ENCODE data around the gene CEPT1.

DNA sequence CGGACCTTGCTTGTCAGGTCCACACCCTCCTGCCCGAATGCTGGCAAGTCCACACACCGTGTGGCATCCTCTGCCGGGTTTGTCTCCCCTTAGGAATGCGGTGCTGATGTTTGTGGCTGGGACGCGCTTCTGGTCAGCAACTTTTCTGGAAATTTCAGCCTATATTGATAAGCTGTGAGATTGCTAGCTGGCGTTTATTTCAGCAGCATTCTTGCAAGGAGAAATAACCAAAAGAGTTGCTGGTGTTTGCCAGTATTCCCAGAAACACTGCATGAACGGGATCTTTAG, 601 bp downstream of the CEPT1 start:
- TF ChIP-seq, protein P1, sequence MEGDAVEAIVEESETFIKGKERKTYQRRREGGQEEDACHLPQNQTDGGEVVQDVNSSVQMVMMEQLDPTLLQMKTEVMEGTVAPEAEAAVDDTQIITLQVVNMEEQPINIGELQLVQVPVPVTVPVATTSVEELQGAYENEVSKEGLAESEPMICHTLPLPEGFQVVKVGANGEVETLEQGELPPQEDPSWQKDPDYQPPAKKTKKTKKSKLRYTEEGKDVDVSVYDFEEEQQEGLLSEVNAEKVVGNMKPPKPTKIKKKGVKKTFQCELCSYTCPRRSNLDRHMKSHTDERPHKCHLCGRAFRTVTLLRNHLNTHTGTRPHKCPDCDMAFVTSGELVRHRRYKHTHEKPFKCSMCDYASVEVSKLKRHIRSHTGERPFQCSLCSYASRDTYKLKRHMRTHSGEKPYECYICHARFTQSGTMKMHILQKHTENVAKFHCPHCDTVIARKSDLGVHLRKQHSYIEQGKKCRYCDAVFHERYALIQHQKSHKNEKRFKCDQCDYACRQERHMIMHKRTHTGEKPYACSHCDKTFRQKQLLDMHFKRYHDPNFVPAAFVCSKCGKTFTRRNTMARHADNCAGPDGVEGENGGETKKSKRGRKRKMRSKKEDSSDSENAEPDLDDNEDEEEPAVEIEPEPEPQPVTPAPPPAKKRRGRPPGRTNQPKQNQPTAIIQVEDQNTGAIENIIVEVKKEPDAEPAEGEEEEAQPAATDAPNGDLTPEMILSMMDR (IDR thresholded peaks at IDR 0.05; ENCODE audit: insufficient read depth, low read depth, low read length), result no peak
- TF ChIP-seq EZH2 (IDR thresholded peaks at IDR 0.05; ENCODE audit: insufficient read depth, low read length), result no peak

All from astrocyte (in vitro differentiated cells and primary cell).